SK-N-MC (cell line): ENCODE results near the gene FGF14.
"Not testable (repeated sequence)": the region's sequence is repeated elsewhere in the genome, so short reads cannot be mapped to it uniquely, and the experiment has no call there.

Source experiments
- DNase-seq: peaks from one replicate; pipeline ENCODE4 v3.0.0-alpha.2; 2011; ENCODE audit warnings: low read depth, low spot score
- H3K27ac ChIP-seq: fragments of 200-600 bp; sonication (generic); 2 replicates; pipeline ENCODE4 v1.5.1; 2016; ENCODE audit warnings: mixed run types
- H3K36me3 ChIP-seq: fragments of 200-600 bp; sonication (generic); 2 replicates; pipeline ENCODE4 v1.6.1; 2017; ENCODE audit warnings: antibody characterized with exemption, low read length, mixed read lengths; ENCODE audit not compliant: insufficient read depth
- H3K4me3 ChIP-seq: fragments of 200-600 bp; sonication (generic); 2 replicates; pipeline ENCODE4 v1.5.1; 2016
- H3K9ac ChIP-seq: fragments of 200-600 bp; sonication (generic); 2 replicates; pipeline ENCODE4 v1.8.0; 2017; ENCODE audit warnings: mixed run types, mixed read lengths; ENCODE audit not compliant: insufficient read length
- H3K9me3 ChIP-seq: fragments of 200-600 bp; sonication (generic); 2 replicates; pipeline ENCODE4 v1.6.1; 2017; ENCODE audit warnings: low read depth, mild to moderate bottlenecking, antibody characterized with exemption, low read length, moderate library complexity, mixed read lengths
- EZH2 ChIP-seq: fragments of 200-600 bp; sonication (generic); IDR thresholded peaks from one replicate; pipeline ENCODE4 v1.6.1; 2017; ENCODE audit warnings: antibody characterized with exemption
- FOXP2 ChIP-seq: optimal IDR thresholded peaks from 2 replicates; pipeline ENCODE3; 2011; ENCODE audit warnings: mild to moderate bottlenecking, moderate library complexity; ENCODE audit not compliant: insufficient read depth; ENCODE audit errors: extremely low read length, control extremely low read depth
- POLR2AphosphoS5 ChIP-seq: IDR thresholded peaks from 2 replicates; pipeline ENCODE4 v1.6.1; 2012; ENCODE audit warnings: mild to moderate bottlenecking, low read depth, low read length, borderline replicate concordance

The FGF14 gene

GRCh38 chr13:102127153-102127552 is 274.7 kb downstream of the FGF14 start:
- no peaks in the 10 kb centered on the region for H3K9me3 ChIP-seq
- no peaks in the 10 kb centered on the region for H3K36me3 ChIP-seq
- no peak overlapping the region for H3K4me3 ChIP-seq
- H3K9ac ChIP-seq: no peak overlapping the region
- no peak for TF ChIP-seq FOXP2
- TF ChIP-seq EZH2: no peak
- no peak for TF ChIP-seq POLR2AphosphoS5
- no peak for DNase-seq
- H3K27ac ChIP-seq: no peak overlapping the region

- H3K9me3 ChIP-seq: no peaks in the 10 kb centered on the region
- no peak overlapping the region for H3K9ac ChIP-seq
- no peak overlapping the region for H3K4me3 ChIP-seq
- no peak overlapping the region for H3K27ac ChIP-seq
- TF ChIP-seq FOXP2 (no peak), EZH2 (no peak), POLR2AphosphoS5 (no peak)
- DNase-seq: no peak
- H3K36me3 ChIP-seq: no peaks in the 10 kb centered on the region
Observed at GRCh38 chr13:102122147-102122546, 279.7 kb downstream of the FGF14 start.

DNA sequence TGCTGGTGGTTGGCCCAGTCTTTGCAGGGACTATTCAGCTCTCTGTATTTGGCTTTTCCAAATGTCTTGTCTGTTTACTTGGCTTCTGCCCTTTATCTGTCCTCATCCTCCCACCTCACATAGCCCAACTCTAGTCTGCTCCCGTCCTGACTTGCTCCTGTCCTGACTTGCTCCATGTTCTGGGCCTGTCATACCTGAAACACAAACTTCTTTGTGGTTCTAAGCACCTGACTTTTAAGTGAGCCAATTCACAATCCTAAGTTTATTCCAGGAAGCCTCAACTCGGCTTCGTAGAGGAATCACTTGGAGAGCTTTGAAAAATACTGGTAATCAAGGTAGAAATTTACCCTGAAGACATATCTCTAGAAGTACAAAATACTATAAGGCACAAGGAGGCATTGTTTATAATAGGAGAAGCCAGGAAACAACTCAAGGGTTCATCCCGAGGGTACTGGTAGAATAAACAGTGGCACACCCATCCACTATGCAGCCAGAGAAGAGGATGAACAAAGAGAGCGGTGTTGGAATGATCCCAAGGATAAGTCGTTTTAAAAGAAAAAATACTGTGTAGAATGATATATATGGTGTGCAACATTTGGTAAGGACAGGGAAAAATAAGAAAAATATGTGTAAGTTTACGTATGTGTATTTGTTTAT is 284.5 kb downstream of the FGF14 start:
- H3K36me3 ChIP-seq: no peaks in the 10 kb centered on the region
- TF ChIP-seq POLR2AphosphoS5 (no peak), EZH2 (no peak), FOXP2 (no peak)
- no peak overlapping the region for H3K4me3 ChIP-seq
- H3K9me3 ChIP-seq: no peaks in the 10 kb centered on the region
- no peak for DNase-seq
- H3K27ac ChIP-seq: no peak overlapping the region
- no peak overlapping the region for H3K9ac ChIP-seq

- DNase-seq: no peak
- no peaks in the 10 kb centered on the region for H3K36me3 ChIP-seq
- no peak for TF ChIP-seq POLR2AphosphoS5
- TF ChIP-seq EZH2: no peak
- TF ChIP-seq FOXP2: no peak
- H3K4me3 ChIP-seq: no peak overlapping the region
- no peak overlapping the region for H3K9ac ChIP-seq
- H3K27ac ChIP-seq: no peak overlapping the region
- H3K9me3 ChIP-seq: no peaks in the 10 kb centered on the region
Observed at GRCh38 chr13:102103469-102103868, 298.4 kb downstream of the FGF14 start.

DNA sequence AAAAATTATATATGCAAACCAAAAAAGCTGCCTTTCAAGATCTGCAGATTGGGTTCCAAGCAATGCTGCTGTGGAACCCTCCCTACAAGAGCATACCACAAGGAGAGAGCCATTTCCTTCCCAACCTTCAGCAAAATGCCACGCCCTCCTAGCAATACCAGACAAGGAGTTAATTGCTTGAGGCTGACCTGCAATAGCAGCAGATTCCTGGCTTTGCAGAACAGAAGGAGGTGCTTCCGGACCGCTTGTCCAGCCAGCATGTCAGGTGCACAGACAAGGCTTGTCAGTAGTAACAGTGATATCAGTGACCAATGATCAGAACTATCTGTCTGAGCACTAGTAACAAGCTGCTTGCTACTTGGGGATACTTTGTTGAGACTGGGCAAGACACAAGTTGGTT is 301.6 kb downstream of the FGF14 start:
- TF ChIP-seq EZH2 (no peak), FOXP2 (no peak), POLR2AphosphoS5 (no peak)
- Histone ChIP-seq H3K9ac (no peak overlapping the region), H3K4me3 (no peak overlapping the region)

GRCh38 chr13:102097708-102098107 is 304.1 kb downstream of the FGF14 start:
- no peak for TF ChIP-seq POLR2AphosphoS5
- no peak for TF ChIP-seq FOXP2
- TF ChIP-seq EZH2: no peak
- H3K9me3 ChIP-seq: no peaks in the 10 kb centered on the region
- H3K9ac ChIP-seq: no peak overlapping the region
- DNase-seq: no peak
- H3K27ac ChIP-seq: no peak overlapping the region
- H3K36me3 ChIP-seq: no peaks in the 10 kb centered on the region
- no peak overlapping the region for H3K4me3 ChIP-seq

More for the DNA sequence above, 301.6 kb downstream of the FGF14 start:
- Histone ChIP-seq H3K36me3 (no peaks in the 10 kb centered on the region), H3K9me3 (no peaks in the 10 kb centered on the region), H3K27ac (no peak overlapping the region)
- DNase-seq: no peak

GRCh38 chr13:102093288-102093687 is 308.6 kb downstream of the FGF14 start:
- H3K9me3 ChIP-seq, DNase-seq, H3K4me3 ChIP-seq, H3K36me3 ChIP-seq, H3K9ac ChIP-seq, H3K27ac ChIP-seq: not testable (repeated sequence)

- H3K36me3 ChIP-seq: no peaks in the 10 kb centered on the region
- no peak for DNase-seq
- TF ChIP-seq POLR2AphosphoS5 (no peak), FOXP2 (no peak), EZH2 (no peak)
Observed at GRCh38 chr13:102091231-102091630, 310.6 kb downstream of the FGF14 start.

GRCh38 chr13:102090532-102090931 is 311.3 kb downstream of the FGF14 start:
- no peak for TF ChIP-seq EZH2
- no peak for TF ChIP-seq FOXP2
- no peak for TF ChIP-seq POLR2AphosphoS5
- Histone ChIP-seq H3K27ac (no peak overlapping the region), H3K9ac (no peak overlapping the region), H3K9me3 (no peaks in the 10 kb centered on the region), H3K4me3 (no peak overlapping the region), H3K36me3 (no peaks in the 10 kb centered on the region)
- DNase-seq: no peak

More at GRCh38 chr13:102091231-102091630, 310.6 kb downstream of the FGF14 start:
- H3K27ac ChIP-seq: no peak overlapping the region
- H3K9me3 ChIP-seq: no peaks in the 10 kb centered on the region
- H3K4me3 ChIP-seq: no peak overlapping the region
- no peak overlapping the region for H3K9ac ChIP-seq
